ENCODE data around the gene ARHGAP21. TPM values are rescaled to one million over a fixed set of nuclear protein-coding genes. Genes with fewer than 3 reads are reported as not detected.
"Not testable (repeated sequence)": the region's sequence is repeated elsewhere in the genome, so short reads cannot be mapped to it uniquely, and the experiment has no call there.

ARHGAP21 gene
- total RNA-seq = 39.9 and 46.8 TPM in 2 replicates

DNA sequence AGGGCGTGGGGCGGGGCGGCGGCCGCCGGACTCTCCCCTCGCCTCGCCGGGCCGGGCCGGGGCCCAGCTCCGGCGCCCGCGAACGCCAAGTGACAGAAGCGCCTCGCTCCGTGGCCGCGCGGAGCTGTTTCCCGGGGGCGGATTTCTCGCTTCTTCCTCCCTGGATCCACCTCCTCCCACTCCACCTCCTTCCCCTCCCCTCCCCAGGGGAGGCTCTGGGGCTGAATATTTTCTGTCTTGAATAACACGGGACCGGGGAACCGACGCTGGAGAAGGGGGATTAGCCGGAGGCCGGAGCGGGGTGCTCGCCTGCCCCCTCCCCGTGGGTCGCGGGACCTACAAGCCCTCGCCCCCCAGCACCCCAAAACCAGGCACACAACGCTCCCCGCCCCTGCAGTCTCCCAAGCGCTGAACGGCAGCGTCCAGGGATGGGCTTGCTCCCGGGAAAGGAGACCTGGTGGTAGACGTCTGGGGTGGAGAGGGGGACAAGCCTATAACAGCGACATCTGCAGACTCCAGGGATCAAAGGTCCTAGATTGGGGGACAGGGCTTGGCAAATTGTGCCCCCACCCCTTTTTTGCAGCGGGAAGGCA, at the start of gene ARHGAP21:
TSS of gene ARHGAP21 (minus strand) at position 100 of the 593 bp plus-strand sequence. CDS start 1,988 bp downstream, outside the sequence.
- H3K4me3 ChIP-seq (ENCODE audit: low read depth, low read length) = peak within 1 kb of the TSS; percentile 85
- TF ChIP-seq, protein P1, sequence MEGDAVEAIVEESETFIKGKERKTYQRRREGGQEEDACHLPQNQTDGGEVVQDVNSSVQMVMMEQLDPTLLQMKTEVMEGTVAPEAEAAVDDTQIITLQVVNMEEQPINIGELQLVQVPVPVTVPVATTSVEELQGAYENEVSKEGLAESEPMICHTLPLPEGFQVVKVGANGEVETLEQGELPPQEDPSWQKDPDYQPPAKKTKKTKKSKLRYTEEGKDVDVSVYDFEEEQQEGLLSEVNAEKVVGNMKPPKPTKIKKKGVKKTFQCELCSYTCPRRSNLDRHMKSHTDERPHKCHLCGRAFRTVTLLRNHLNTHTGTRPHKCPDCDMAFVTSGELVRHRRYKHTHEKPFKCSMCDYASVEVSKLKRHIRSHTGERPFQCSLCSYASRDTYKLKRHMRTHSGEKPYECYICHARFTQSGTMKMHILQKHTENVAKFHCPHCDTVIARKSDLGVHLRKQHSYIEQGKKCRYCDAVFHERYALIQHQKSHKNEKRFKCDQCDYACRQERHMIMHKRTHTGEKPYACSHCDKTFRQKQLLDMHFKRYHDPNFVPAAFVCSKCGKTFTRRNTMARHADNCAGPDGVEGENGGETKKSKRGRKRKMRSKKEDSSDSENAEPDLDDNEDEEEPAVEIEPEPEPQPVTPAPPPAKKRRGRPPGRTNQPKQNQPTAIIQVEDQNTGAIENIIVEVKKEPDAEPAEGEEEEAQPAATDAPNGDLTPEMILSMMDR (conservative IDR thresholded peaks at IDR 0.05; ENCODE audit: low read depth, low read length) = peak; percentile 4
- DNase-seq (ENCODE audit: low read depth) = no peak

DNA sequence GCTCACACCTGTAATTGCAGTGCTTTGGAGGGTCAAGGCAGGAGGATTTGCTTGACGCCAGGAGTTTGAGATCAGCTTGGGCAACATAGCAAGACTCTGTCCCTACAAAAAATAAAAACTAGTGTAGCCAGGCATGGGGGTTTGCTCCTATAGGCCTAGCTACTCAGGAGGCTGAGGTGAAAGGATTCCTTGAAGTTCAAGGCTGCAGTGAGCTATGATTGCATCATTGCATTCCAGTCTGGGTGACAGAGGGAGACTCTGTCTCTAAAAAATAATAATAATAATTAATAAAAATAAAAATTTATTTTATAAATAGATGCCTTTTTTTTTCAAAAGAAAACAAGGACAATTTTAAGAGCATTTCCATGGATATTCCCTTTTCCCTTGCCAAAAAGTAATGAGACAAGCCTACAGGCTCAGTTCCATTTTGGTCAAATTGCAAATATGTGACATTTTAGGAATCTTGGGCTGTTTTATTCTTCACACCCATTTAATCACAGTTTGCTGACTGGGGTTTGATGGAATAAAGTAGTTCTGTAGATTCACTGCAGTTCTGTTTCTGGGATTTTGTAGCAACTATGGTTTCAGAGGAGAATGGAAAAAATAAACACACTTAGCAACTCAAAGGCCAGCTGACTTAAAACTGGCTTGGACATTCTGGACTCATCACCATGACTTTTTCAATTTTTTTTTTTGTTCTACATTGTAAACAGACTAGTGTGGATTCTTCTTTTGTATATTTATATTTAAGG, 48.4 kb upstream of the ARHGAP21 start:
- no peak overlapping the region for H3K4me3 ChIP-seq (ENCODE audit: low read depth, low read length)
- no peak for DNase-seq (ENCODE audit: low read depth)
- TF ChIP-seq, protein P1 (conservative IDR thresholded peaks at IDR 0.05; ENCODE audit: low read depth, low read length) = no peak

DNA sequence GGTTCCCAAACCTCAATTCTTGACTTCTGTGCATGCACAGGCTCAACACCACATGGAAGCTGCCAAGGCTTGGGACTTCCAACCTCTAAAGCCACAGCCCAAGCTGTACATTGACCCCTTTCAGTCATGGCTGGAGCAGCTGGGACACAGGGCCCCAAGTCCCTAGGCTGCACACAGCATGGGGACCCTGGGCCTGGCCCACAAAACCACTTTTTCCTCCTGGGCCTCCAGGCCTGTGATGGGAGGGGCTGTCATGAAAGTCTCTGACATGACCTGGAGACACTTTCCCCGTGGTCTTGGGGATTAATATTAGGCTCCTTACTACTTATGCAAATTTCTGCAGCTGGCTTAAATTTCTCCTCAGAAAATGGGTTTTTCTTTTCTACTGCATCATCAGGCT, 41.3 kb upstream of the ARHGAP21 start:
- DNase-seq (ENCODE audit: low read depth); H3K4me3 ChIP-seq (ENCODE audit: low read depth, low read length): not testable (repeated sequence)

DNA sequence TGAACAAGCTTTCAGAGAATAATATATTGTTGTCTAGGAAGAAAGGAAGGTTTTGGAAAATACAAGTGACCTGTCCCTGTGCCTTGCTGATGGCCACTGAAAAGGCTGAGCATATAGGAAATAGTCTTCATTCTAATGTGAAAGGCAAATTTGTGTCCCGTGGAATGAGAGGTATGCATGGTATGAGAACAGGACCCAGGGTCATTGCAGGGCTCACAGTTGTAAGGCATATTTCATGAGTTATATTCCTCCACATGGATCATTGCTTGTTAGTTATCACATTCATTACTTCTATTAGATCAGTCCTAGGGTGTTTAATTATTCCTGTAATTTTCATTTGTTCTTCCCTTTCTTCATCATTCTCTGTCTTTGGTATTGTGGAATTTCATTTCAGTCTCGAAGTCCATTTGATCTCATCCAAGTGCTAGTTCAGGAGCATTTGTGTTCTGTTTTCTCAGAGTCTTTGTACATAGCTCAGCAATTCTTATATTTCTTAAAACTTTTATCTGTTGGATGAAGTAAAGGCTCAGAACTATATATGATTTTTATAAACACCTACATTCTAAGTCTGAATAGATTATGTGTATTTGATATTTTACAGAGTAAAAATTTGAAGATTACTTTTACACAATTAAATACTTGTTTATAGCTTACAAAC, 39.4 kb upstream of the ARHGAP21 start:
- TF ChIP-seq, protein P1 (conservative IDR thresholded peaks at IDR 0.05; ENCODE audit: low read depth, low read length) = no peak
- no peak overlapping the region for H3K4me3 ChIP-seq (ENCODE audit: low read depth, low read length)
- DNase-seq (ENCODE audit: low read depth) = peak; percentile 29

DNA sequence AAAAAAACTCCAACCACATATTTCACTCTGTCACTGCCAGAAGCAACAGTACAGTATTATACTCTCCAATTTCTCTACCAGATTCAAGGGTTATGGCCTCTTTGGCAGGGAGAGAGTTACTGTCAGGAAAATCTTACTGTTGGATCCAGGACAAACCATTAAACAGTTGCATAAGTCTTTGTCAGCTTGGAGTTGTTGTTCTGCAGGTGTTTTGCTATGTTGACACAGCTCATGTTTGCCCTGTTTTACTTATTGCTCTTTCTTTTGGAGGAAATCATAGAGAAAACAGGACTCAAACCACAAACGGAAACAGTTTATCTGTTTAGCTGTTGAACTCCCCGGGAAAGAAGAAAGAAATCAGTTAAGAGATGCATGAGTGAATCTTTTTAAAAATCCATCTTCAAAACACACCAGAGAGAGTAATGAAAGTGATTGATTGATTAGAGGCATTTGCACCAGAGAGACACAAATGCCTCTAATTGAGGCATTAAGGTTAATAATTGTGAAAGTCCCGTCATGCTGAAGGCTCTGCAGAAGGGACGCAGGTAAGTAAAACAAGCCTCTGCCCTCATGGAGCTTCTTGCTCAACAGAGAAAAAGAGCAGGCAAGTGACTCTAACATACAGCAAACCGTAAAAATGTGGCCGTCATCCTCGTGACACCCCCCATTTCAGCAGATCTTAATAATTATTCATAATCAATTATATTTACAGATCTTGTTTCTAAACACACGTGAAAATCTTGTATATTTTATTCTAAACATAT, 38.7 kb upstream of the ARHGAP21 start:
- TF ChIP-seq, protein P1 (conservative IDR thresholded peaks at IDR 0.05; ENCODE audit: low read depth, low read length) = no peak
- DNase-seq (ENCODE audit: low read depth) = no peak
- H3K4me3 ChIP-seq (ENCODE audit: low read depth, low read length) = no peak overlapping the region

DNA sequence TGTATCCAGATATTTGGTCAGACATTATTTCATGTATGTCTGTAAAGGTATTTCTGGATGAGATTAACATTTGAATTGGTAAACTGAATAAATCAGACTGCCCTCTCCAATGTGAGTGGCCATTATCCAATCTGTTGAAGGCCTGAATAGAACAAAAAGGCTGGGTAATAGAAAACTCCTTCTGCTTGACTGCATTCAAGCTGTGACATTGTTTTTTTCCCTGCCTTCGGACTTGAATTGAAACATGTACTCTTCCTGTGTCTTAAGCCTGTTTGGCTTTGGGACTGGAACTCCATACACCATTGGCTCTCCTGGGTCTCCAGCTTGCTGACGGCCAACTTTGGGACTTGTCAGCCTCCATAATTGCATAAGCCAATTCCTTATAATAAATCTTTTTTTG, 36.0 kb upstream of the ARHGAP21 start:
- DNase-seq (ENCODE audit: low read depth) = no peak
- TF ChIP-seq, protein P1 (conservative IDR thresholded peaks at IDR 0.05; ENCODE audit: low read depth, low read length) = no peak
- no peak overlapping the region for H3K4me3 ChIP-seq (ENCODE audit: low read depth, low read length)

DNA sequence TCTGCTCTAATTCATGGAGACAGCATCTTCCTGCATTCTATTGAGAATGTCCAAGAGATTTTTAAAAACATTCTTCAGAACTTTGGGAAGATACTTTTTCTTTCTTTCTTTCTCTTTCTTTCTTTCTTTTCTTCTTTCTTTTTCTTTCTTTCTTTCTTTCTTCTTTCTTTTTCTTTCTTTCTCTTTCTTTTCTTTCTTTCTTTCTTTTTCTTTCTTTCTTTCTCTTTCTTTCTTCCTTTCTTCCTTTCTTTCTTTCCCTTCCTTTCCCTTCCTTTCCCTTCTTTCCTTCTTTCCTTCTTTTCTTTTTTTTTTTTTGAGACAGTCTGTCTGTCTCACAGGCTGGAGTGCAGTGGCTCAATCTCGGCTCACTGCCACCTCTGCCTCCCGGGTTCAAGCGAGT, 34.6 kb upstream of the ARHGAP21 start:
- H3K4me3 ChIP-seq (ENCODE audit: low read depth, low read length); DNase-seq (ENCODE audit: low read depth): not testable (repeated sequence)

Data from epithelial cell of proximal tubule (primary cell).